ENCODE data around the gene RBX1. TPM values are rescaled to one million over a fixed set of nuclear protein-coding genes. Genes with fewer than 3 reads are reported as not detected.
A peak's percentile ranks its signal among the peaks of the same experiment; 100 is the strongest.

RBX1 gene
- total RNA-seq, 4 donors from 2014 or later = 21.6 to 52.4 (median 38.8) TPM

DNA sequence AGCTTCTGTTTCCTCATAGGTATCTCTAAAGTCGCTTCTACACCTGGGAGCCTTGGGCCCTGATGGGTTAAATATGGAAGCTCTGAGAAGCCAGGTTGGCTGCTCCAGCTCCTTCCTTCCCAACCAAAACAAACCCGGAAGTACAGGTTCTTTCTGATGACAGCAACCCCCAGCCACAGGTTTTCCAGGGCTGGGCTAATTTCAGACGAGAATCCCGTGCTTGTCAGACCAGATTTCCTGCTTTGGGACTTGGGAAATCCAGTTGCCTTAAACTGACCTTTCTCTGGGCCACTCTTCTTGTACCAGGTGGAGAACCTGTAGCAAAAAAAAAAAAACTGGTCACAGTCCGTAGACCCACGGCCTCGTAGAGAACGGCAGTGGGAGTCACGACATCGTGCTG, 51.9 kb downstream of the RBX1 start:
- no peak for ATAC-seq
- H3K36me3 ChIP-seq = no peaks in the 10 kb centered on the region
- no peak overlapping the region for H3K4me3 ChIP-seq
- H3K9me3 ChIP-seq = no peaks in the 10 kb centered on the region
- H3K27me3 ChIP-seq = no peaks in the 10 kb centered on the region
- H3K4me1 ChIP-seq = no peaks in the 10 kb centered on the region
- no peak overlapping the region for H3K27ac ChIP-seq
- TF ChIP-seq EP300 (IDR thresholded peaks at IDR 0.05) = no peak
- 65 to 74% methylated on average over 5 to 6 of the region's 10 CpGs for WGBS, 2 donors (ENCODE audit: low coverage in 1 of 2)

DNA sequence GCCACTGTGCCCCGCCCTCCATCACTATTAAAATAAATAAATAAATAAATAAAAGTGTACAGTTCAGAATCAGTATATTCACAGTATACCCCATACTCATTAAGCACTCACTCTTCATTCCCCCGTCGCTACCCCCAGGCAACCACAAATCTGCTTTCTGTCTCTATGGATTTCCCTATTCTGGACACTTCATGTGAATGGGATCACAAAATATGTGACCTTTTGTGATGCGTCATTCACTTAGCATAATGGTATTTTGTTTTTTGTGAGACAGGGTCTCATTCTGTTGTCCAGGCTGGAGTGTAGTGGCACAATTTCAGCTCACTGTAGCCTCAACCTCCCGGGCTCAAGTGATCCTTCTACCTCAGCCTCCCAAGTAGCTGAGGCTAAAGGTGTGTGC, 52.8 kb downstream of the RBX1 start:
- H3K4me1 ChIP-seq = no peaks in the 10 kb centered on the region
- 91 to 93% methylated on average over 4 to 5 of the region's 5 CpGs for WGBS, 2 donors (ENCODE audit: low coverage in 1 of 2)
- ATAC-seq = no peak

DNA sequence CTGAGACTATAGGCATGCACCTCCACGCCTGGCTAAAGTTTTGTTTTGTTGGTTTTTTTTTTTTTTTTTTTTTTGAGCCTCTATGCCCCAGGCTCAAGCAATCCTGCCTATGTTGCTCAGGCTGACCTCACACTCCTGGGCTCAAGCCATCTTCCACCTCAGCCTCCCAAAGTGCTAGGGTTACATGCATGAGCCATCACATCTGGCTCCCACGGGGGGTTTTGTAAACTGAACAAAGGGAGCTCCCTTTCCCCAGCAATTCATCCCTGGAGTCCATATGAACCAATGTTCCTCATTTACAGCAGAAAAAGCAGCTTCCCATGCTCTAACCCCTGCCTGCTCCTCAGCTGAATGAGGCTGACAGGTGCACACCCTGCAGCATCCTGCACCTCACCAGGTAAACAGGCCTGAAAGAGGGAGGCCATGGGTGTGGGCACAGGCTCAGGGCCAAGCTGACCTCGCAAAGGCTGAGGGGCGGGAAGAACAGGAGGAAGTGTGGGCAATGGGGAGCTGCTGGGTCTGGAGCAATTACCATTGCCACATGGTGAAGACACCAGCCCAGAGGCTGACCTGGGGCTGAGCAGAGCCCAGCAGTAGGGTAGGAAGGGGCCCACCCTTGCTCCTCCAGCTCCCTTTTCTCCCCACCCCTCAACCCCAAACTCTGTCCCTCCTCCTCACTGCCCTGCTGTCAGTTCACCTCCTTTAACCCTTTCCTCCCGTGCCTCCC, 58.2 kb downstream of the RBX1 start:
- no peak overlapping the region for H3K27ac ChIP-seq
- WGBS, 2 donors (ENCODE audit: low coverage in 1 of 2) = 79% methylated on average over 1 of the region's 5 CpGs; no CpG with 5 or more reads in 1 of the 2 donors
- H3K4me1 ChIP-seq = no peaks in the 10 kb centered on the region
- no peak for ATAC-seq
- no peak for TF ChIP-seq POLR2AphosphoS5 (IDR thresholded peaks at IDR 0.05)
- TF ChIP-seq POLR2A (IDR thresholded peaks at IDR 0.05) = no peak
- TF ChIP-seq EP300 (IDR thresholded peaks at IDR 0.05) = no peak
- TF ChIP-seq, protein P1, sequence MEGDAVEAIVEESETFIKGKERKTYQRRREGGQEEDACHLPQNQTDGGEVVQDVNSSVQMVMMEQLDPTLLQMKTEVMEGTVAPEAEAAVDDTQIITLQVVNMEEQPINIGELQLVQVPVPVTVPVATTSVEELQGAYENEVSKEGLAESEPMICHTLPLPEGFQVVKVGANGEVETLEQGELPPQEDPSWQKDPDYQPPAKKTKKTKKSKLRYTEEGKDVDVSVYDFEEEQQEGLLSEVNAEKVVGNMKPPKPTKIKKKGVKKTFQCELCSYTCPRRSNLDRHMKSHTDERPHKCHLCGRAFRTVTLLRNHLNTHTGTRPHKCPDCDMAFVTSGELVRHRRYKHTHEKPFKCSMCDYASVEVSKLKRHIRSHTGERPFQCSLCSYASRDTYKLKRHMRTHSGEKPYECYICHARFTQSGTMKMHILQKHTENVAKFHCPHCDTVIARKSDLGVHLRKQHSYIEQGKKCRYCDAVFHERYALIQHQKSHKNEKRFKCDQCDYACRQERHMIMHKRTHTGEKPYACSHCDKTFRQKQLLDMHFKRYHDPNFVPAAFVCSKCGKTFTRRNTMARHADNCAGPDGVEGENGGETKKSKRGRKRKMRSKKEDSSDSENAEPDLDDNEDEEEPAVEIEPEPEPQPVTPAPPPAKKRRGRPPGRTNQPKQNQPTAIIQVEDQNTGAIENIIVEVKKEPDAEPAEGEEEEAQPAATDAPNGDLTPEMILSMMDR (IDR thresholded peaks at IDR 0.05) = no peak
- no peaks in the 10 kb centered on the region for H3K36me3 ChIP-seq
- no peaks in the 10 kb centered on the region for H3K27me3 ChIP-seq
- H3K9me3 ChIP-seq = no peaks in the 10 kb centered on the region
- no peak overlapping the region for H3K4me3 ChIP-seq

More for the DNA sequence above, 52.8 kb downstream of the RBX1 start:
- TF ChIP-seq, protein P1 (IDR thresholded peaks at IDR 0.05) = no peak
- no peak for TF ChIP-seq POLR2AphosphoS5 (IDR thresholded peaks at IDR 0.05)
- no peak for TF ChIP-seq POLR2A (IDR thresholded peaks at IDR 0.05)
- TF ChIP-seq EP300 (IDR thresholded peaks at IDR 0.05) = no peak
- Histone ChIP-seq H3K27ac (no peak overlapping the region), H3K36me3 (no peaks in the 10 kb centered on the region), H3K4me3 (no peak overlapping the region), H3K27me3 (no peaks in the 10 kb centered on the region), H3K9me3 (no peaks in the 10 kb centered on the region)

DNA sequence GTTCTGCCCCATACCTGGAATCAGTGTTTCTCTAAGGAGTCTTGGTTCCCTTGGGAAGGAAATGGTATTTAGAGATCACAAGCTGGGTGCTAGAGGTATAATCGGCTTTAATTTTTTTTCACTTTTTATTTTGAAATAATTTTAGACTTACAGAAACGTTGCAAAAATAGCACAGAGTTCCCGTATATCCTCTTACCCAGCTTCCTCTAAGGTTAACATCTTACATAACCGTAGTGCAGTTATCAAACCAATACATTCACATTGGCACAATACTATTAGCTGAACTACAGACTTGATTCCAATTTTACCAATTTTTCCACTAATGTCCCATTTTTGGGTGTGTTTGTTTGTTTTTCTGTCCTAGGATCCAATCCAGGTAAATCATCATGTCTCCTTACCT, 63.8 kb downstream of the RBX1 start:
- TF ChIP-seq POLR2A (IDR thresholded peaks at IDR 0.05) = no peak
- TF ChIP-seq POLR2AphosphoS5 (IDR thresholded peaks at IDR 0.05) = no peak
- no peak for ATAC-seq
- peaks cover 0 to 1% (median 0%) of the 10 kb centered on the region in 3 donors for H3K4me1 ChIP-seq
- no peaks in the 10 kb centered on the region for H3K27me3 ChIP-seq
- H3K9me3 ChIP-seq = no peaks in the 10 kb centered on the region
- H3K36me3 ChIP-seq = no peaks in the 10 kb centered on the region
- H3K4me3 ChIP-seq = no peak overlapping the region
- WGBS, 2 donors (ENCODE audit: low coverage in 1 of 2) = 62 to 69% methylated on average over 3 to 4 of the region's 4 CpGs
- H3K27ac ChIP-seq = no peak overlapping the region

DNA sequence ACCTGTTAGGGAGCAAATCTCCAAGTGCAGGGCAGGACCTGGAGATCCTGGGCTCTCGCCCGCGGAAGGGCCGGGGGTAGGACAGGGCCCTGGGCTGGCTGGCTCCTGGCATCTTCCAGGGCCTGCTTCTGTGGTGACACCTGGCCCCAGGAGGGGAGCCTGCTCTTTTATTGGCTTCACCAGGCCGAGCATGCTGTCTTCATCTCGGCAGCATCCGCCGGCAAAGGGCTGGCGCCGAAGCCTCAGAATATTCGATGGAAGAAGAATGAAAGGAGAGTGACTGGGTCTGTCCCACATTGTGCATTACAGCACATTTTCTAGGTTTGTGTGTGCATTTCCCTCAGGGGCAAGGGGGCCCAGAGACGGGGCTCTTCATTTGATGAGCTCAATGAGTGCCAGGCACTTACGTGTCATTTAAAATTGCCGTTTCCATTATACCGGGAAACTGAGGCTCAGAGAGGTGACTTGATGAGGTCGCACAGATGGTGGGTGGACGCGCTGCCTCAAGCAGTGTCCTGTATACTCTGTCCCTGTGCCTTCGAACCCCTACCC, 70.0 kb downstream of the RBX1 start:
- ATAC-seq = no peak
- WGBS, 2 donors (ENCODE audit: low coverage in 1 of 2) = 26 to 27% methylated on average over 3 to 16 of the region's 19 CpGs
- Histone ChIP-seq H3K9me3 (no peaks in the 10 kb centered on the region), H3K4me1 (peaks cover 2 to 27% (median 5%) of the 10 kb centered on the region in 3 donors), H3K27ac (peak overlapping the region; percentile 93 to 100 (median 97)), H3K36me3 (no peaks in the 10 kb centered on the region), H3K27me3 (no peaks in the 10 kb centered on the region), H3K4me3 (peak overlapping the region; percentile 73 to 90)
- TF ChIP-seq POLR2A (IDR thresholded peaks at IDR 0.05) (no peak), POLR2AphosphoS5 (IDR thresholded peaks at IDR 0.05) (no peak)

DNA sequence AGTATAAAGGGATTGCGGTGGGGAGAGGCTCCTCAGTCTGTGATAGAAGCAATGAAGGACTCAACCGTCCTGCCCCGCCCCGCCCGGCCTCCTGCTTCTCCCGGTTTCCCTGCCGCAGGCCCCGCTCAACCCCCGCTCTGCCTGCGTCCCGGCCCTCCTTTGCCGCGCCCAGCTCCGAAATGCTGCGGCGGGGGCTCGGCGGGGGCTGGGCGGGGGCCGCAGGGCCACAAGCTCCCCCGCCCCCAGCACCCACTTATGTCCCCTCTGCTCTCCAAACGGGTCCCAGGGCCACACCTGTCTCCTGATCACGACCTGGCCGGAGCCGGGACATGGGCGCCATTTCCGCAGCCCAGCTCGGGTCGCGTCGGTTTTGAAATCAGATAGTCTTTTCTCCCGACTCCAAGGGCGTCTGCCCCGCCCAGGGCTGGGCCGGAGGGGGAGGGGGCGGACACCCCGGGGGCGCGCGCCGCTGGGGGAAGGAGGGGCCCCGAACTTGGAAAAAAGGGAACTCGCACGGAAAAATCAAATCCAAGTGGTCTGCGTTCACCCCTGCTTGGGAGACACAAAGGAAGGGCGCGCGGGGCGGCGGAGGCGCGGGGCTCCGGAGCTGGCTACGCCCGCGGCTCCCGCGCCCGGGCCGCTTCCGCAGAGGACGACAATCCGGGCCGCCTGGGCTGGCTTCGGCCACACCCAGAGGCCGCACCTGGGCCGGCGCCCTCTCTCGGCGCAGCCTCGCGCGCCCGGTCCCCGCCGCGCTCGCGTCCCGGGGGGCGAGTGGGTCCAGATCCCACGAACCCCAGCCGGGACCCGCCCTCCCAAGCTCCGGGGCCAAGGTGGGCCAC, 70.7 kb downstream of the RBX1 start:
- Histone ChIP-seq H3K9me3 (no peaks in the 10 kb centered on the region), H3K27ac (peak overlapping the region; percentile 93 to 100 (median 97)), H3K27me3 (no peaks in the 10 kb centered on the region), H3K36me3 (no peaks in the 10 kb centered on the region), H3K4me1 (peaks cover 2 to 27% (median 5%) of the 10 kb centered on the region in 3 donors), H3K4me3 (peak overlapping the region; percentile 73 to 90)
- TF ChIP-seq POLR2A (IDR thresholded peaks at IDR 0.05) (peak; percentile 20 to 62), POLR2AphosphoS5 (IDR thresholded peaks at IDR 0.05) (peak; percentile 51), EP300 (IDR thresholded peaks at IDR 0.05) (no peak)
- TF ChIP-seq, protein P1 (IDR thresholded peaks at IDR 0.05) = peak in 2 of 4 experiments; percentile 28 to 32
- peak; percentile 78 for ATAC-seq
- WGBS, 2 donors (ENCODE audit: low coverage in 1 of 2) = 0% methylated on average over 1 of the region's 85 CpGs; no CpG with 5 or more reads in 1 of the 2 donors

Data from gastroesophageal sphincter (tissue), 4 donors.